NT2/D1 (cell line): ENCODE measurements around the gene RPL32.

ENCODE experiments used
- SUZ12 ChIP-seq: IDR thresholded peaks from 2 replicates; pipeline ENCODE4 v1.6.1; 2011; ENCODE audit not compliant: insufficient read length, insufficient read depth; ENCODE audit errors: extremely low read depth
- YY1 ChIP-seq: IDR thresholded peaks from 2 replicates; pipeline ENCODE4 v1.6.1; 2011; ENCODE audit not compliant: insufficient read length, insufficient read depth
- ZNF274 ChIP-seq: IDR thresholded peaks from 2 replicates; pipeline ENCODE4 v1.6.1; 2011; ENCODE audit warnings: mild to moderate bottlenecking, low read depth, low read length

- no peak for TF ChIP-seq YY1
- TF ChIP-seq ZNF274: no peak
- no peak for TF ChIP-seq SUZ12
These were observed 44.2 kb upstream of the RPL32 start for GRCh38 chr3:12885583-12885930.
